ENCODE measurements around the gene GORASP2. TPM values are rescaled to one million over a fixed set of nuclear protein-coding genes. Genes with fewer than 3 reads are reported as not detected.

GORASP2 gene
- 124 and 143 TPM in 2 replicates for total RNA-seq (2022)
- percentile 97 among the genes with signal in this experiment for Bru-seq, nascent RNA
- BruChase-seq, experiment 1, labeled RNA remaining after a 2-hour chase: percentile 93 among the genes with signal in this experiment
- percentile 92 among the genes with signal in this experiment for BruChase-seq, experiment 2, labeled RNA remaining after a 6-hour chase
- long read RNA-seq, transcript GORASP2-201 (10 exons, 3,173 nt): major isoform, 436 of 510 reads
- long read RNA-seq, transcript GORASP2-207 (5 exons, 2,096 nt): minor isoform, 7 of 510 reads
- long read RNA-seq, partial matches to known transcripts: 14 of 510 reads
- long read RNA-seq, other reads (novel, unspliced or antisense): 47 of 510 reads

DNA sequence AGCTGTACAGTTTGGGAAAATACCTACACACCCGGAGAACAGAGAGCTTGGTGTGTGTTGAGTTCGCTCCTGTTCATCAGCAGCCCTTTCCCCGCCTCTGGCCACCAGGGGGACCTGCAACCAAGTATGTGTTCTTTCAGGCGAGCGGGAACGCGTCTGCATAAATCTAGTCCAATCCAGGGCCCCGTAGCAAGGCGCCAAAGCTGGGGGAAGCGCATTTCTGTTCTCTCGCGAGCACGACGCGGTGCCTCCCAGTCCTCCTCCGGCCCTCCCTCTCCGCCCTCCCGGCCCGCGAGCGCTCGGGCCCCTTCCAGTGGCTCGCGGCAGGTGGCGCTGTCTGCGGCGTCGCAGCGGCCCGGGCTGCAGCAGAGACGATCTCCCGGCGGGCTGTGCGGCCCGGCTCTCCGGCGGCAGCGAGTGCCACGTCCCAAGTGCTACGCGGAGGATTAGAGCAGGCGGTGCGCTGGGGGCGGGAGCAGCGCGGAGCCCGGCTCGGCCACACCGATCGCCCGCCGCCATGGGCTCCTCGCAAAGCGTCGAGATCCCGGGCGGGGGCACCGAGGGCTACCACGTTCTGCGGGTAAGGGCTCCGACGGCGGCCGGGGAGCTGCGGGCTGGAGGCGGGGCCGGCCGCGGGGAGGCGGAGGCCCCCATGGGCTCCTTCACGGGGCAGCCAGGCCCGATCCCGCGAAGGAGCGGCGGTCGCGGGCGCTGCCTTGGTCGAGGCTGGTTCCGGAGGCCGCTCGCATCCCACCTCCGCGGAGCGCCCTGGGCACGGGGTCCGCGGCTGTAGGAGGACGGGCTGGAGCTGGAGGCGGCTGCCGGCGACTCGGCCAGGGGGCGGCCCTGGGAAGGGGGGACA is at the start of gene GORASP2:
TSS of gene GORASP2 (plus strand) at position 430 of the 862 bp plus-strand sequence. CDS start at position 518, 88 bp downstream.
- Histone ChIP-seq H3K36me3 (ENCODE audit: control insufficient read depth, insufficient read depth, low read length) (no peaks in the 10 kb centered on the region; the same call in 1 of the 2 replicates), H3K4me1 (peaks cover 21% of the 10 kb centered on the region), H3K27me3 (replicated peaks; ENCODE audit: control insufficient read depth, insufficient read depth, low read length) (no peaks in the 10 kb centered on the region), H3K4me3 (ENCODE audit: low read depth, low read length) (peak within 1 kb of the TSS; percentile 98), H3K9me3 (peaks cover 6% of the 10 kb centered on the region; the same call in 1 of the 2 replicates)
- Mint-ChIP-seq H3K9me3 (ENCODE audit: unreplicated experiment) (peaks cover 13% of the 10 kb centered on the region), H3K27ac (ENCODE audit: unreplicated experiment) (peak within 1 kb of the TSS; percentile 99), H3K27me3 (ENCODE audit: insufficient read depth, unreplicated experiment) (no peaks in the 10 kb centered on the region), H3K4me1 (ENCODE audit: low read depth, unreplicated experiment) (peaks cover 29% of the 10 kb centered on the region), H3K36me3 (ENCODE audit: insufficient read depth, unreplicated experiment) (peaks cover 31% of the 10 kb centered on the region), H3K4me3 (ENCODE audit: unreplicated experiment) (peak within 1 kb of the TSS; percentile 98)
- peak; percentile 98 to 100 for DNase-seq
- CTCF ChIA-PET: interaction anchor here (0.5 to 1.4 kb wide), 14 partner anchors 12 to 505 kb away, joined by 3 to 7 read pairs (median 3); partner anchors contain the start of genes DCAF17, ERICH2 and METTL8
- BruUV-seq (replicated peaks): no TSS peak
- intact Hi-C loops (cut with micrococcal nuclease; ENCODE audit: unreplicated experiment): loop anchor here (2.0 to 5.0 kb wide), 4 partner anchors 56 to 504 kb away; partner anchors contain the start of genes METTL8 and SP5
- TF ChIP-seq, protein P1, sequence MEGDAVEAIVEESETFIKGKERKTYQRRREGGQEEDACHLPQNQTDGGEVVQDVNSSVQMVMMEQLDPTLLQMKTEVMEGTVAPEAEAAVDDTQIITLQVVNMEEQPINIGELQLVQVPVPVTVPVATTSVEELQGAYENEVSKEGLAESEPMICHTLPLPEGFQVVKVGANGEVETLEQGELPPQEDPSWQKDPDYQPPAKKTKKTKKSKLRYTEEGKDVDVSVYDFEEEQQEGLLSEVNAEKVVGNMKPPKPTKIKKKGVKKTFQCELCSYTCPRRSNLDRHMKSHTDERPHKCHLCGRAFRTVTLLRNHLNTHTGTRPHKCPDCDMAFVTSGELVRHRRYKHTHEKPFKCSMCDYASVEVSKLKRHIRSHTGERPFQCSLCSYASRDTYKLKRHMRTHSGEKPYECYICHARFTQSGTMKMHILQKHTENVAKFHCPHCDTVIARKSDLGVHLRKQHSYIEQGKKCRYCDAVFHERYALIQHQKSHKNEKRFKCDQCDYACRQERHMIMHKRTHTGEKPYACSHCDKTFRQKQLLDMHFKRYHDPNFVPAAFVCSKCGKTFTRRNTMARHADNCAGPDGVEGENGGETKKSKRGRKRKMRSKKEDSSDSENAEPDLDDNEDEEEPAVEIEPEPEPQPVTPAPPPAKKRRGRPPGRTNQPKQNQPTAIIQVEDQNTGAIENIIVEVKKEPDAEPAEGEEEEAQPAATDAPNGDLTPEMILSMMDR (IDR thresholded peaks at IDR 0.05; ENCODE audit: insufficient read depth in 1 of 2, low read depth in 1 of 2, low read length in 1 of 2, severe bottlenecking in 1 of 2, unreplicated experiment in 1 of 2): peak; percentile 87 to 91
- POLR2A ChIA-PET: interaction anchor here (0.6 to 2.1 kb wide), 6 partner anchors 11 to 593 kb away, joined by 3 to 7 read pairs (median 3); partner anchors contain the start of genes CYBRD1, DCAF17 and METTL8

- Mint-ChIP-seq H3K4me1 (ENCODE audit: low read depth, unreplicated experiment) (no peaks in the 10 kb centered on the region), H3K36me3 (ENCODE audit: insufficient read depth, unreplicated experiment) (no peaks in the 10 kb centered on the region), H3K27ac (ENCODE audit: unreplicated experiment) (no peak overlapping the region), H3K4me3 (ENCODE audit: unreplicated experiment) (no peak overlapping the region), H3K27me3 (ENCODE audit: insufficient read depth, unreplicated experiment) (peaks cover 18% of the 10 kb centered on the region), H3K9me3 (ENCODE audit: unreplicated experiment) (no peaks in the 10 kb centered on the region)
- H3K4me3 ChIP-seq (ENCODE audit: low read depth, low read length): no peak overlapping the region
- H3K27me3 ChIP-seq (replicated peaks; ENCODE audit: control insufficient read depth, insufficient read depth, low read length): peaks cover 1% of the 10 kb centered on the region; the same call in 1 of the 2 replicates
- BruUV-seq (replicated peaks): no TSS peak
- H3K4me1 ChIP-seq: no peaks in the 10 kb centered on the region
- intact Hi-C loops (cut with micrococcal nuclease; ENCODE audit: unreplicated experiment): no loop called here
- DNase-seq: no peak
- no peaks in the 10 kb centered on the region for H3K9me3 ChIP-seq
- POLR2A ChIA-PET: no interaction called here
- TF ChIP-seq, protein P1 (IDR thresholded peaks at IDR 0.05; ENCODE audit: insufficient read depth in 1 of 2, low read depth in 1 of 2, low read length in 1 of 2, severe bottlenecking in 1 of 2, unreplicated experiment in 1 of 2): no peak
- CTCF ChIA-PET: interaction anchor here (0.8 kb wide), 1 partner anchor 8 kb away, joined by 3 read pairs; no protein-coding TSS in a partner anchor
- no peaks in the 10 kb centered on the region for H3K36me3 ChIP-seq (ENCODE audit: control insufficient read depth, insufficient read depth, low read length)
Measured at GRCh38 chr2:170881840-170882239, 47.2 kb upstream of the GORASP2 start.

DNA sequence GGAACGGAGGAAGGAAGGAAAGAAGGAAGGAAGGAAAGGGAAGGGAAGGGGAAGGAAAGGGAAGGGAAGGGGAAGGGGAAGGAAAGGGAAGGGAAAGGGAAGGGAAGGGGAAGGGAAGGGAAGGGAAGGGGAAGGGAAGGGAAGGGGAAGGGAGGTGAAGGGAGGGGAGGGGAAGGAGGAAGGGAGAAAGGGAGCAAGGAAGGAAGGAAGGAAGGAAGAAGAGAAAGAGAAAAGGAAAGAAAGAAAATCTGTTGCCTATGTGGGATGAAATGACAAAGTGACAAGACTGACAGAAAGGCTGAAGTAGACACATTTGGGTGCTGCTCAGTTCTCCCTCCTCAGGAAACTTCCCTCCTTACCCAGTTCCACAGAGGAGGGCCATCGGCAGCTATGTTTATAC is 46.3 kb upstream of the GORASP2 start:
- H3K36me3 Mint-ChIP-seq (ENCODE audit: insufficient read depth, unreplicated experiment): no peaks in the 10 kb centered on the region
- ChIA-PET POLR2A (no interaction called here), CTCF (interaction anchor here (0.8 kb wide), 1 partner anchor 9 kb away, joined by 3 read pairs; no protein-coding TSS in a partner anchor)
- H3K4me3 Mint-ChIP-seq (ENCODE audit: unreplicated experiment): no peak overlapping the region
- no peaks in the 10 kb centered on the region for H3K9me3 Mint-ChIP-seq (ENCODE audit: unreplicated experiment)
- no peaks in the 10 kb centered on the region for H3K9me3 ChIP-seq
- no peak for DNase-seq
- peaks cover 1% of the 10 kb centered on the region; the same call in 1 of the 2 replicates for H3K27me3 ChIP-seq (replicated peaks; ENCODE audit: control insufficient read depth, insufficient read depth, low read length)
- no peak overlapping the region for H3K27ac Mint-ChIP-seq (ENCODE audit: unreplicated experiment)
- H3K4me1 Mint-ChIP-seq (ENCODE audit: low read depth, unreplicated experiment): no peaks in the 10 kb centered on the region
- no TSS peak for BruUV-seq (replicated peaks)
- TF ChIP-seq, protein P1 (IDR thresholded peaks at IDR 0.05; ENCODE audit: insufficient read depth in 1 of 2, low read depth in 1 of 2, low read length in 1 of 2, severe bottlenecking in 1 of 2, unreplicated experiment in 1 of 2): no peak
- peaks cover 18% of the 10 kb centered on the region for H3K27me3 Mint-ChIP-seq (ENCODE audit: insufficient read depth, unreplicated experiment)
- H3K4me1 ChIP-seq: no peaks in the 10 kb centered on the region
- no peak overlapping the region for H3K4me3 ChIP-seq (ENCODE audit: low read depth, low read length)
- no peaks in the 10 kb centered on the region for H3K36me3 ChIP-seq (ENCODE audit: control insufficient read depth, insufficient read depth, low read length)
- intact Hi-C loops (cut with micrococcal nuclease; ENCODE audit: unreplicated experiment): no loop called here

All from Caco-2 (cell line).